ENCODE measurements around the gene GRAMD1B.

DNA sequence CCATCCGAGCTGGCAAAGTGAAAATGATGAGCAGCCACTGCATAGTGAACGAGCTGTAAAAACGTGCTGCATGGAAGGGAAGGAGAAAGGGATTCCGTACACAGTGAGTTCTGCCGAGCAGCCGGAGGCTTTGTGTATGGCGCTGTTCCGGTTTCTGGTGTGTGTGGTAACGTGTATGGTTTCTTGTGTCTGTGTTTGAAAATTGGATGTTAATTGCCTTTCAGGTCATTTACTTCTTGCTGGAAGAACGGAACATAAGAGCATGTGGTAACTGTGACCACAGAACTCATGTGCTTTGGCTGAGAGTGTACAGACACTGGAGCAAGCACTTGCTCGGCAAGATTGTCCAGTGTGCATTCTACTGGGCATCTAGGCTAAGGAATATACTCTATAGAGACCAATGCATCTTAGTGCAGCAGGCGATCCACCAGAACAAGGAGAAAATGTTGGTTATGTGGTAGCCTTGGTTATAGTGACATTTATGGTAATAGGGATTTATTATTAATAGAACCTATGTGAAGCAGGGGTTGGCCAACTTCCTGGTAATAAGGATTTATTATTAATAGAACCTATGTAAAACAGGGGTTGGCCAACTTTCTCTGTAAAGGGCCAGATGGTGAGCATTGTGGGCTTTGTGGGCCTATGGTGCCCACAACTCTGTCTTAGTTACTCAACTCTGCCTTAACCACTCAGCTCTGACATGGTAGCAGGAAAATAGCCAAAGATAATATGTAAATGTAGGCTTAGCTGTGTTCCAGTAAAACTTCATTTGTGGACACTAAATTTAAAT is 49.2 kb downstream of the GRAMD1B start:
- TF ChIP-seq CTCF (IDR thresholded peaks at IDR 0.05) = no peak
- no peak for TF ChIP-seq EZH2 (IDR thresholded peaks at IDR 0.05; ENCODE audit: borderline replicate concordance, insufficient read depth, low read depth, low read length, poor library complexity, severe bottlenecking)
